ENCODE measurements around the gene MAN2A2.
"Not testable (repeated sequence)": the region's sequence is repeated elsewhere in the genome, so short reads cannot be mapped to it uniquely, and the experiment has no call there.

Gene MAN2A2

DNA sequence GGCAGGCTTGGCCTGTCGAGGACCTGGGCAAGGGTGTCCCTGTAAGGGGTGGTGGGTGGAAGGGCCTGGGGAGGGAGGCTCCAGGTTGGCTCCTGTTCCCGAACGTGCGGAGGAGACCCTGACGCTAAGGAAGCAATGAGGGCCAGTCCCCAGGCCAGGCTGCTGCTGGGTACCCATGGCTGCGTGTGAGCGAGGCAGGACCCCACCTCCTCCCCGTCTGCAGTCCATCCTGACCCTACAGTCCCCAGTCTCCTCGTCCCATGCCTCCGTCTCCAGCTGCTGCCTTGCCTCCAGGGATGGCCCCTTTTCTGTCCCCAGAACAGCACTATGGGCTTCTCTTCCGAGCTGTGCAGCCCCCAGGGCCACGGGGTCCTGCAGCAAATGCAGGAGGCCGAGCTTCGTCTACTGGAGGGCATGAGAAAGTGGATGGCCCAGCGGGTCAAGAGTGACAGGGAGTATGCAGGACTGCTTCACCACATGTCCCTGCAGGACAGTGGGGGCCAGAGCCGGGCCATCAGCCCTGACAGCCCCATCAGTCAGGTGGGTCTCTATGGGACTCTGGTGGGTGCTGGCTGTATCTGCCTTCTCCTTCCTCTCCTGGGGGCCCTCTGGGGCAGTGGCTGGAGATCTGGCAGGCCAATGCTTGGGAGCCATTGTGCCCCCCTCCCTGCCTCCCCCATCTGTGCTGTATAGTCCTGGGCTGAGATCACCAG lies 18.2 kb upstream of the MAN2A2 start:
- DNase-seq: peak; percentile 2

DNA sequence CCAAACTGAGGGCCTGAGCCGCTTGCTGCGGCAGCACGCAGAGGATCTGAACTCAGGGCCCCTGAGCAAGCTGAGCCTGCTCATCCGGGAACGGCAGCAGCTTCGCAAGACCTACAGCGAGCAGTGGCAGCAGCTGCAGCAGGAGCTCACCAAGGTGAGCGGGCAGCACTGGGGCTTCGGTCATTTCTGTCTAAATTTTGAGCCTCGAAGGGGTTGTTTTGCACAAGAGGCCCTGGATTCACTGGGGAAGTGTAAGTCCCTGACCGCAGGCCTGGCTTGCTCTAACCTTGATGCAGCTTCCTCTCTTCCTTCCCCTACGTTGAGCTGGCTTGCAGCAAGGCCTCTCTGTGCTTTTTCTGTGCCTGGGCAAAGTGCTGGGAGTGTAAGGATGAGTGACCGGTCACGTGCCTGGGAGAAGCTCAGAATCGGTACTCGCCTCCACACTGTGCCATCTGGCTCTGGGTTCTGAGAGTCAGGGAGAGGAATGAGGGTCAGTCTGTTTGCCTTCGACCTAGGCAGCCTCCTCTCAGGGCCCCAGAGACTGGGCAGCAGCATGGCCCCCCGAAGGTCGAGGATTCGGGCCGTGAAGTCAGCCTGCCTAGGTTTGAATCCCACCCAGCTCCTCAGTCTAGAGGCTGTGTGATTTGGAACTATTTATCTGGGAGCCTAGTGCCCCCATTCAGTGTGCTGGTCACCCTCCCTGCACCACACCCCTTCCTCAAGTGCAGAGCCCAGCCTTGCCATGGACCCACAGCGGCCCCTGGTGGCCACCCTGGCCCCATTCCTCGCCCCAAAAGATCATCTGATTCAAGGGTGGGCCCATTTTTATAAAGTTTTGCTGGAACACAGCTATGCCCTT lies 17.4 kb upstream of the MAN2A2 start:
- DNase-seq: peak; percentile 88

DNA sequence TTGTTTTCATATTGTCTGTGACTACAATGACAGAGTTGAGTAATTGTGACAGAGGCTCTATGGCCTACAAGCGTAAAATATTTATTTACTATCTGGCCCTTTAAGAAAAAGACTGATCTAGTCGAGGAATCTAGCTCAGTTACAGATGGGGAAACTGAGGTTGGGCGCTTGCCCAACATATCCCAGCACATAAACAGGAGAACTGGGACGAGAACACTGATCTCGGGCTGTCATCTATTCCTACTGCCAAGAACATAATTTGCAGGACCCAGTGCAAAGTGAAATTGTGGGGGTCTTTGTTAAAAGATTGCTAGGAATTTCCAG lies 16.8 kb upstream of the MAN2A2 start:
- DNase-seq: no peak

DNA sequence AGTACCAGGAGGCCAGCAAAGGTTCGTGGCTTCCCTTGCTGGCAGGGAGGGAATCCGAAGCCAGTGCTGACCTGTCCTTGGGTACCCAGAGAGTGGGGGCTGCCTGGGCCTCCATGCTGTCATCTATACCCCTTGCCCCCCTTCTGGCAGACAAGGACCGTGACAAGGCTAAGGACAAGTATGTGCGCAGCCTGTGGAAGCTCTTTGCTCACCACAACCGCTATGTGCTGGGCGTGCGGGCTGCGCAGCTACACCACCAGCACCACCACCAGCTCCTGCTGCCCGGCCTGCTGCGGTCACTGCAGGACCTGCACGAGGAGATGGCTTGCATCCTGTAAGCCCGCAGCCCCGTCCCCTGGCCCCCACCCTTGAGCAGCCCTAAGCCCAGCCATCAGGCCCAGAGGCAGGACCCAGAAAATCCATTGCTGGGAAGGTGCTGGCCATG lies 16.0 kb upstream of the MAN2A2 start:
- no peak for DNase-seq

DNA sequence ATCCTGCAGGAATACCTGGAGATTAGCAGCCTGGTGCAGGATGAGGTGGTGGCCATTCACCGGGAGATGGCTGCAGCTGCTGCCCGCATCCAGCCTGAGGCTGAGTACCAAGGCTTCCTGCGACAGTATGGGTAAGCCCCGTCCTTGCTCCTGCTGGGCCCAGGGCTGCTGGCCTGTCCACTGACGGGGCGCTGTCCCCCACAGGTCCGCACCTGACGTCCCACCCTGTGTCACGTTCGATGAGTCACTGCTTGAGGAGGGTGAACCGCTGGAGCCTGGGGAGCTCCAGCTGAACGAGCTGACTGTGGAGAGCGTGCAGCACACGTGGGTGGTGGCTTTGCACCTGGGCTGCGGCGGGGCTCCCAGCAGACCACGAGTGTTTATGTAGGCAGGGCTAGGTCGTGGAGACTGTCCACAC lies 13.8 kb upstream of the MAN2A2 start:
- DNase-seq: no peak

DNA sequence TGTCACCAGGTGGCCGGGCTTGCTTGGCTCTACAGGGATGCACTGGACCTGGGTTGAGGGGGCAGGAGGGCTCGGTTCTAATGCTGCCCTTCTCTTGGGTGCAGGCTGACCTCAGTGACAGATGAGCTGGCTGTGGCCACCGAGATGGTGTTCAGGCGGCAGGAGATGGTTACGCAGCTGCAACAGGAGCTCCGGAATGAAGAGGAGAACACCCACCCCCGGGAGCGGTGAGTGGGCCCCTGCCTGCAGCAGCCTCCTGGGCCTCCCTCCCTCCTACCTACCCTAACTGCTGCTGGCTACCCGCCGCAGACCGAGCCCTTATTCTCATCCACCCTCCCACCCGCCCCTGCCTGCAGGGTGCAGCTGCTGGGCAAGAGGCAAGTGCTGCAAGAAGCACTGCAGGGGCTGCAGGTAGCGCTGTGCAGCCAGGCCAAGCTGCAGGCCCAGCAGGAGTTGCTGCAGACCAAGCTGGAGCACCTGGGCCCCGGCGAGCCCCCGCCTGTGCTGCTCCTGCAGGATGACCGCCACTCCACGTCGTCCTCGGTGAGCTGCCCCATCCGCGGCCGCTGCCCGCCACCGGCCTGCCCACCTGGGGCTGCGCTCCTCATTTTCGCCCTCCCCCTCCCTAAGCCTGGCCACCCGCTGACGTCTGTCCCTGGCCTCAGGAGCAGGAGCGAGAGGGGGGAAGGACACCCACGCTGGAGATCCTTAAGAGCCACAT lies 13.2 kb upstream of the MAN2A2 start:
- DNase-seq: peak; percentile 1

DNA sequence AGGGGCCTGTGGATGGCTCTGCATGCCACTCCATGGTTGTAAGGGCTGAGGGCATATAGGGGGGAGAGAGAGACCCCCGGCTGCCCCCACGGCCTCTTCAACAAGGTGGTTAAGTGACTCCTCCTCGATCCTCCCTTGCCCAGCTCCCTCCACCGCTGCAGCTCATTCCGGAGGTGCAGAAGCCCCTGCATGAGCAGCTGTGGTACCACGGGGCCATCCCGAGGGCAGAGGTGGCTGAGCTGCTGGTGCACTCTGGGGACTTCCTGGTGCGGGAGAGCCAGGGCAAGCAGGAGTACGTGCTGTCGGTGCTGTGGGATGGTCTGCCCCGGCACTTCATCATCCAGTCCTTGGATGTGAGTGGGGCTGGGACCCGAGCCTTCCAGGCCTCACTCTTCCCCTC lies 12.3 kb upstream of the MAN2A2 start:
- no peak for DNase-seq

DNA sequence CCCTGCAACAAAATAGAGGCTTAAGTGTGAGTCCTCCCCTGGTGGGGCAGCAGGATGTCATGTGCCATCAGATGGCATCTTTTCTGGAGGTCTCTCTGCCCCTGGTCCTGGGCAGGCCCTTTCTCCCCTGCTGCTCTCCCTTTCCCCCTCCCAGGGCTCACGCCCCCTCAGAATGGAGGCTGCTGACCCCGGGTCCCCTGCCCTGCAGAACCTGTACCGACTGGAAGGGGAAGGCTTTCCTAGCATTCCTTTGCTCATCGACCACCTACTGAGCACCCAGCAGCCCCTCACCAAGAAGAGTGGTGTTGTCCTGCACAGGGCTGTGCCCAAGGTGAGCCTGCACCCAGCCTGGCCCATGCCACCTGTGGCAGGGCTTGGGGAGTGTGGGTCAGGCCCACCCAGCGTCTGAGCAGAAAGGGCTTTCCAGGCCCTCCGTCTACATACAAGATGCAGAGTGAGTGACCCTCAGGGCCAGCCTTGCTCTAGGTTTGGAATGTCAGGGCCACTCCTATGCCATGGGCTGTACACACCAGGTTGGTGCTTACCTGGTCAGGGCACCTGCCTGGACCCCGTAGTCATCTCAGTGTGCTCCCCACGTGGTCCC lies 11.7 kb upstream of the MAN2A2 start:
- no peak for DNase-seq

DNA sequence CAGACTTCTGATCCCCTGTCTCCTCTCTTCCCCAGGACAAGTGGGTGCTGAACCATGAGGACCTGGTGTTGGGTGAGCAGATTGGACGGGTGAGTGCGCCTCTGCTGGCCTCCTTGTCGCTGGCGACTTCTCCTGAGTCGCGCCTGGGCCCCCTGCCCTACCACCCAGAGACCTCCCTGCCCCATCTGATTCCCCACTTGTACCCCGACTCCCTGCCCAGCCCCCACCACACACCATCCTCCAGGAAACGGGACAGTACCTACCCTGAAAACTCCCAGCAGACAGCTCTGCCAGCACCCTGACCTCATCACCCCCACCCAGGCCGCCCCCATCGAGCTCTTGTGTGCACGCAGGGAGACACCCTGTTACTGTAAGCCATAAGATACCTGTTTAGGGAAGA lies 11.1 kb upstream of the MAN2A2 start:
- no peak for DNase-seq

DNA sequence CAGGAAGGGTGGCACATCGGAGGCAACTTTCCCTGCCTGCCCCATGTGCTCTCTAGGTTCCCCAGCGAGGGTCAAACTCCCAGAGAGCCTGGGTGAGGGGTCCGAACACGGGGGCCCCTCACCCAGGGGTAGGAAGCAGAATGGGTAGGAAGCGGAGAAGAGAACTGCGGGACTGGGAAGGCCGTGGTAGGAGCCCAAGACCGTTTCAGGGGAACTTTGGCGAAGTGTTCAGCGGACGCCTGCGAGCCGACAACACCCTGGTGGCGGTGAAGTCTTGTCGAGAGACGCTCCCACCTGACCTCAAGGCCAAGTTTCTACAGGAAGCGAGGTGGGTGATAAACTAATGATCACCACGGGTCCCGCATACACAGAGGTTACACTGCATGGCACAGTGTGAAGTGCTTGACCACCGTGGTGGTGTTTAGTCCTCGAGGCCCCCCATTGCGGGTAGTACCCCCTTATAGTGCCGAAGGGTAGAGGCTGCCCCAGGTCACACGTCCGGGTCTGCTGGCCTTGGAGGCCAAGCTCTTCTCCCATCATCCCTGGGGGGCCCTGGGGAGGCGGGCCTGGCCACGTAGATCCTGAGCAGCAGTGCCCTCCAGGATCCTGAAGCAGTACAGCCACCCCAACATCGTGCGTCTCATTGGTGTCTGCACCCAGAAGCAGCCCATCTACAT lies 10.5 kb upstream of the MAN2A2 start:
- no peak for DNase-seq

DNA sequence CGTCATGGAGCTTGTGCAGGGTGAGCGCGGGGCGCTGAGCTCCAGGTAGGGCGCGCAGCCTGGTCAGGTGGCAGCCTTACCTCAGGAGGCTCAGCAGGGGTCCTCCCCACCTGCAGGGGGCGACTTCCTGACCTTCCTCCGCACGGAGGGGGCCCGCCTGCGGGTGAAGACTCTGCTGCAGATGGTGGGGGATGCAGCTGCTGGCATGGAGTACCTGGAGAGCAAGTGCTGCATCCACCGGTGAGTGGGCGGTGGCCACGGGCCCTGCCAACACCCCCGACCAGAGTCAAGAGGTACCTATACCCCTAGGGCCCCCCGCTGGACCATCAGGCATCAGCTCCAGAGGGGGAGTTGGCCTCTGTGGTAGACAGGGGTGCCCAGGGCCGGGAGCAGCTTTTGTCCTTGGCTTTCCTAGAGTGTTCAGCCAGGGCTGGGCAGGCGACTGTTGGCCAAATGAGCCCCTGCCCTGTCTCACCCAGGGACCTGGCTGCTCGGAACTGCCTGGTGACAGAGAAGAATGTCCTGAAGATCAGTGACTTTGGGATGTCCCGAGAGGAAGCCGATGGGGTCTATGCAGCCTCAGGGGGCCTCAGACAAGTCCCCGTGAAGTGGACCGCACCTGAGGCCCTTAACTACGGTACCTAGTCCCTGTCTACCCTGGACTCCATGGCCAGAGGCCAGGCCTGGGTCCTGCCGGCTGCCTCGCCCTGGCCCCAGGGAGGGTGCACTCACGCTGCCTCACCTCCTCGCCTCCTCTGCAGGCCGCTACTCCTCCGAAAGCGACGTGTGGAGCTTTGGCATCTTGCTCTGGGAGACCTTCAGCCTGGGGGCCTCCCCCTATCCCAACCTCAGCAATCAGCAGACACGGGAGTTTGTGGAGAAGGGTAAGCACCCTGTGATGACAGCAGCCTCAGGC lies 9.7 kb upstream of the MAN2A2 start:
- DNase-seq: no peak

DNA sequence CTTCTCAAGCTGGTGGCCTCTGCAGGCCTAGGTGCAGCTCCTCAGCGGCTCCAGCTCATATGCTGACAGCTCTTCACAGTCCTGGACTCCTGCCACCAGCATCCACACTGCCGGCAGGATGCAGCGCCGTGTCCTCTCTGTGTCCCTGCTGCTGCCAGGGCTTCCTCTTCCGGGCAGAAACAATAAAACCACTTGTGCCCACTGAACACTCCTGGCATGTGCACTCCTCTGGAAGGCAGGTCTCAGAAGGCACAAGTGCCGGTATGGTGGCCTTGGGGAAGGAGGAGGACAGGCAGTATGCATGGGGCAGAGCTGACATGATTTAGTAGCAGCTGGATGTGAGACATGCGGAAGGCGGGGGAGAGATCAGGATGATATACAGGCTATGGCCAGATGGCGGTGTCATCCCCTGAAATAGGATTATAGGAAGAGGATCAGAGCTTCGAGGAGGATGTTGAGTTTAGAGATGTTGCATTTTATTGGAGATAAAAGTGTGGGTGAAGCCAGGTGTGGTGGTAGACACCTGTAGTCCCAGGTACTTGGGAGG lies 7.5 kb upstream of the MAN2A2 start:
- DNase-seq: no peak

DNA sequence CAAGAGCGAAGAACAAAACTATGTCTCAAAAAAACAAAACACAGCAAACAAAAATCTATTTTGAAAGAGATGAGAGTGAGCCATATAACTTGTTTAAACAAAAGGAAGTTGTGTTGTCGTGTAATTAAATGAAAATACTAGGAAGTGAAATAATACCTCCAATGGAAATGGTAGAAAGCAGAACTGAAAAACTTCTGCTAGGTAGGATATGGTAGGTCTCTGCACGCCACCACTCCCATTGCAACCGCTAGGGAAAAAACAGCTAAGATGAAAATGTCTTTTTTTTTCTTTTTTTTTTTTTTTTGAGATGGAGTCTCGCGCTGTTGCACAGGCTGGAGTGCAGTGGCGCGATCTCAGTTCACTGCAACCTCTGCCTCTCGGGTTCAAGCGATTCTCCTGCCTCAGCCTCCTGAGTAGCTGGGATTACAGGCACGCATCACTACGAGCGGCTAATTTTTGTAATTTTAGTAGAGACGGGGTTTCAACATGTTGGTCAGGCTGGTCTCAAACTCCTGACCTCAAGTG lies 5.9 kb upstream of the MAN2A2 start:
- DNase-seq: not testable (repeated sequence)

DNA sequence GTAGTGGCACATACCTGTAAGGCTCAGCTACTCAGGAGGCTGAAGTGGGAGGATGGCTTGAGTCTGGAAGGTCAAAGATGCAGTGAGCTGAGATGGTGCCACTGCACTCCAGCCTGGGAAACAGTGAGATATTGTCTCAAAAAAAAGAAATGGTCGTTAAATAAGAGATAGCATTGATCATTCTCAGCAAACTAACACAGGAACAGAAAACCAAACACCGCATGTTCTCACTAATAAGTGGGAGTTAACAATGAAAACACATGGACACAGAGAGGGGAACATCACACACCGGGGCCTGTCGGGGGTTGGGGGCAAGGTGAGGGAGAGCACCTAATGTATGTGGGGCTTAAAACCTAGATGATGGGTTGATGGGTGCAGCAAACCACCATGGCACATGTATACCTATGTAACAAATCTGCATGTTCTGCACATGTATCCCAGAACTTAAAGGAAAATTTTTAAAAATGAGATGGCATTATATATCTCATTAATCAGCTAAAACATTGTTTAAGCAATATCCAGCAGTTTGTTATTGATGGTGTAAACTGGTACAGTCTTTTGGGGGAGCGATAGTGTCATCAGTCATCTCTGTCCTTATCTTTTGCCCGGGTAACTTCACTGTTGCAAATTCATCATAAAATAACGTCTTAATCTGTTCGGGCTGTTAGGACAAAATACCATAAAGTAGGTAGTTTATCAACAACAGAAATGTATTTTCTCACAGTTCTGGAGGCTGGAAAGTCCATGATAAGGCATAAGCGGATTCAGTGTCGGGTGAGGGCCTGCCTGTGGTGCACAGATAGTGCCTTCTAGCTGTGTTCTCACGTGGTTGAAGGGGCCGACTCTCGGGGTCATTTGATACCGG lies 1.7 kb upstream of the MAN2A2 start:
- DNase-seq: no peak

DNA sequence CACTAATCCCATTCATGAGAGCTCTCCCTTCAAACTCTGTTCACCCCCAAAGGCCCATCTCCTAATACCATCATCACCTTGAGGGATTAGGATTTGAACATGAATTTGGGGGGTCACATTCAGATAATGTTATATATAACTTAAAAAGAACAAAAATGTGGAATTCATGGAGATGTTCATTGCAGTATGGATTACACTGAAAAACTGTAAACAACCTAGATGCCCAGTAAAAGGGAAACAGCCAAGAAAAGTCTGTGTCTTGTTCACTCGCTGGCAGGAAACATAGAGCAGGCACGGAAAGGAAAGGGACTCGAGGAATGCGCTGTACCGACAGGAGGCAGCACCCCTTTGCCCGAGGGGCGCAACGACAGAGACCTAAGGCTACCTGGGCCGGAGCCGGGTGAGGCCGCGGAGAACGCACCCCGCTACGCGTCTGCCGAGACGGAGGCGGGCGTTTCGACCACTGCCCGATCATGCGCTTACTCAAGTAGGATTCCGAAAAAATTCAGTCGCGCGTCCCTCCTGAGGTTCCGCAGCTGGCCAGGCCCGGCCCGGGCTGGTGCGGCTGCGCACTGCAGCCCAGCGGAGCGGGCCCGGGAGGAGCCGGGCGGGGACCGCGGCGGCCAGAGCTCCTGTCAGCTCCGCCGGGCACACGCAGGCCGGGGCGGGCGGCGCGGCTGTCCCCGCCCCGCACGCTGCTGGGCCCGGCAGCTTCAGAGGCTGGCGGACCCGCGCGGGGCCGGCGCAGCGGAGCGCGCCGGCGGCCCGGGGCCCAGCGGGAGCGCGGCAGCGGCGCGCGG lies 862 bp upstream of the MAN2A2 start:
- peak; percentile 78 for DNase-seq

DNA sequence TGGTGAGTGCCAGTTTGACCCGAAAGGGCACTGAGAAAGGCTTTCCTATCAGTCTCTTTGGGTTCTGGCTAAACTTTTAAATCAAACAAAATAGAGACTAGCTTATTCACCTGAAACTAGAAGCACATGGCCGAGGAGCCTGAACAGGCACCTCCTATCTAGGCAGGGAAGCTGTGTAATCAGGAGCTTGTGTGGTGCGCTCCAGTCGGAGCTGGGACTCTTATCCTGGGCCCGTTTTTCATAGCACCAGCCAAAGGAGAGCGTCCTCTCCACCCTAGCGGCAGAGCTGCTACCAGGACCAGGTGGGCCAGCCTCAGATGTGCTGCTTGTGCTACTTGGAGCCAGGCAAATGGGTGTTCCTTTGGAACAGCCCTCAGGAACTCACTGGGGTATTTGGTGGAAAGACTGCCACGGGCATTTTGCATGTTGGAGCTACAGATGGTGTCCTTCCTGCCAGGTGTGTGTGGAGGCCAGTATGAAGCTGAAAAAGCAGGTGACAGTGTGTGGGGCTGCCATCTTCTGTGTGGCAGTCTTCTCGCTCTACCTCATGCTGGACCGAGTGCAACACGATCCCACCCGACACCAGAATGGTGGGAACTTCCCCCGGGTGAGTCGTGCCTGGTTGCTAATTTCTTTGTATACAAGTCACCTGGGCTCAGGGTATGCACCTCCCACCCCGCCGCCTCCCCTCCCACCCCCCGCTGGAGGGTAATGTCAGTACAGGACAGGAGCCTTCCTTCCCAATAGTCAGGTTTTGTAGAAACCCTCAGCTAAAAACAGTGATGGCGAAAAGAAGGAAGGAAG lies 833 bp downstream of the MAN2A2 start:
- no peak for DNase-seq

DNA sequence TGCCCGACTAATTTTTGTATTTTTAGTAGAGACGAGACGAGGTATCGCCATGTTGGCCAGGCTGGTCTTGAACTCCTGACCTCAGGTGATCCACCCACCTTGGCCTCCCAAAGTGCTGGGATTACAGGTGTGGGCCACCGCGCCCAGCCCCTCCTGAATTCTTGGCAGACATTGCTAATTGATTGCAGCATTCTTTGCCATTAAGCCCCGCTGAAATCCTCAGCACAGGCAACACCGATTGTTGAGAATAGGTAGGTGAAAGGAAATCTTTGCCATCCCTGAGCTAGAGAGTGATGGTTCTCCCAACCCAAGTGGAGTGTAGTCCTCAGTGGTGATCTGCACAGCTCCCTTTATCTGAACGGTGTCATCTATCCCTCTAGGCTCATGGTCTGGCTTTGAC lies 1.6 kb downstream of the MAN2A2 start:
- DNase-seq: no peak
